Measurements from ENCODE around the gene ABHD17B. TPM values are rescaled to one million over a fixed set of nuclear protein-coding genes. Genes with fewer than 3 reads are reported as not detected.

The ABHD17B gene
- total RNA-seq, 1 experiment from 2014 or later = 11.6 TPM

- CTCF ChIA-PET = no interaction called here
- H4K20me1 ChIP-seq (ENCODE audit: low read length) = no peaks in the 10 kb centered on the region
- H3K79me2 ChIP-seq (ENCODE audit: low read length) = peaks cover 34% of the 10 kb centered on the region
- no peaks in the 10 kb centered on the region for H3K9me2 ChIP-seq (replicated peaks; ENCODE audit: low read length)
- peaks cover 33% of the 10 kb centered on the region for H3K4me1 ChIP-seq (ENCODE audit: insufficient read depth, low read length)
- H3K4me3 ChIP-seq (ENCODE audit: low read length) = peak overlapping the region; percentile 31; the same call in 1 of the 2 replicates
- no peak overlapping the region for H2AFZ ChIP-seq (ENCODE audit: low read length)
- POLR2A ChIA-PET (ENCODE audit: unreplicated experiment) = interaction anchor here (1.2 kb wide), 1 partner anchor 18 kb away, joined by 13 read pairs; the partner anchor contains the start of genes ABHD17B and C9orf85
- no peak for ATAC-seq
- H3K4me2 ChIP-seq (ENCODE audit: low read length) = peak overlapping the region; percentile 74
- H3K9ac ChIP-seq (ENCODE audit: low read length) = no peak overlapping the region
- no peak for TF ChIP-seq EZH2 (IDR thresholded peaks at IDR 0.05; ENCODE audit: low read length, unreplicated experiment)
- peaks cover 3% of the 10 kb centered on the region for H3F3A ChIP-seq (ENCODE audit: low read length, unreplicated experiment)
- H3K27me3 ChIP-seq (ENCODE audit: low read length) = no peaks in the 10 kb centered on the region
- no peaks in the 10 kb centered on the region; the same call in 1 of the 2 replicates for H3K36me3 ChIP-seq (ENCODE audit: low read depth, low read length)
- no TSS peak for BruUV-seq (replicated peaks)
- no peak for DNase-seq
- H3K9me3 ChIP-seq (ENCODE audit: low read length) = no peaks in the 10 kb centered on the region
- peak overlapping the region; percentile 84 for H3K27ac ChIP-seq (ENCODE audit: low read length)
- intact Hi-C loops (cut with micrococcal nuclease) = loop anchor here (2.0 to 5.0 kb wide), 2 partner anchors 16 to 33 kb away; no protein-coding TSS in a partner anchor
Observed at GRCh38 chr9:71928806-71929205, 17.8 kb upstream of the ABHD17B start.

GRCh38 chr9:71928376-71928775 lies 17.4 kb upstream of the ABHD17B start:
- no peak overlapping the region for H2AFZ ChIP-seq (ENCODE audit: low read length)
- H3K27me3 ChIP-seq (ENCODE audit: low read length) = no peaks in the 10 kb centered on the region
- H3K9me2 ChIP-seq (replicated peaks; ENCODE audit: low read length) = no peaks in the 10 kb centered on the region
- no peak for TF ChIP-seq EZH2 (IDR thresholded peaks at IDR 0.05; ENCODE audit: low read length, unreplicated experiment)
- TF ChIP-seq EZH2phosphoT487 (IDR thresholded peaks at IDR 0.05; ENCODE audit: borderline replicate concordance, low read length) = no peak
- TF ChIP-seq CTCF (conservative IDR thresholded peaks at IDR 0.05; ENCODE audit: low read depth, low read length) = no peak
- no peak overlapping the region for H3K4me3 ChIP-seq (ENCODE audit: low read length)
- H3K36me3 ChIP-seq (ENCODE audit: low read depth, low read length) = no peaks in the 10 kb centered on the region; the same call in 1 of the 2 replicates
- H3K79me2 ChIP-seq (ENCODE audit: low read length) = peaks cover 38% of the 10 kb centered on the region
- ChIA-PET POLR2A (ENCODE audit: unreplicated experiment) (interaction anchor here (0.6 to 1.2 kb wide), 2 partner anchors 17 to 285 kb away, joined by 3 to 13 read pairs; partner anchors contain the start of genes ABHD17B and C9orf85), CTCF (no interaction called here)
- H3K4me2 ChIP-seq (ENCODE audit: low read length) = peak overlapping the region; percentile 74
- no peaks in the 10 kb centered on the region for H3K9me3 ChIP-seq (ENCODE audit: low read length)
- DNase-seq = peak; percentile 80
- no TSS peak for BruUV-seq (replicated peaks)
- peaks cover 3% of the 10 kb centered on the region for H3F3A ChIP-seq (ENCODE audit: low read length, unreplicated experiment)
- H3K27ac ChIP-seq (ENCODE audit: low read length) = peak overlapping the region; percentile 84
- H3K4me1 ChIP-seq (ENCODE audit: insufficient read depth, low read length) = peaks cover 33% of the 10 kb centered on the region
- H3K9ac ChIP-seq (ENCODE audit: low read length) = no peak overlapping the region
- ATAC-seq = peak; percentile 96
- no peaks in the 10 kb centered on the region for H4K20me1 ChIP-seq (ENCODE audit: low read length)
- intact Hi-C loops (cut with micrococcal nuclease) = loop anchor here (2.0 to 5.0 kb wide), 2 partner anchors 16 to 34 kb away; no protein-coding TSS in a partner anchor

- no TSS peak for BruUV-seq (replicated peaks)
Observed at GRCh38 chr9:71925834-71926233, 14.8 kb upstream of the ABHD17B start.

More at GRCh38 chr9:71925834-71926233, 14.8 kb upstream of the ABHD17B start:
- ChIA-PET POLR2A (ENCODE audit: unreplicated experiment) (interaction anchor here (0.6 to 0.9 kb wide), 3 partner anchors 15 to 982 kb away, joined by 4 to 23 read pairs (median 8); partner anchors contain the start of genes C9orf85 and CEMIP2), CTCF (no interaction called here)
- Histone ChIP-seq H3F3A (ENCODE audit: low read length, unreplicated experiment) (peaks cover 3% of the 10 kb centered on the region), H2AFZ (ENCODE audit: low read length) (no peak overlapping the region), H3K9ac (ENCODE audit: low read length) (no peak overlapping the region), H3K4me2 (ENCODE audit: low read length) (no peak overlapping the region), H3K4me1 (ENCODE audit: insufficient read depth, low read length) (peaks cover 41% of the 10 kb centered on the region), H3K79me2 (ENCODE audit: low read length) (peaks cover 41% of the 10 kb centered on the region), H3K27me3 (ENCODE audit: low read length) (no peaks in the 10 kb centered on the region), H3K4me3 (ENCODE audit: low read length) (no peak overlapping the region), H3K9me2 (replicated peaks; ENCODE audit: low read length) (no peaks in the 10 kb centered on the region), H3K27ac (ENCODE audit: low read length) (no peak overlapping the region), H4K20me1 (ENCODE audit: low read length) (no peaks in the 10 kb centered on the region), H3K36me3 (ENCODE audit: low read depth, low read length) (no peaks in the 10 kb centered on the region; the same call in 1 of the 2 replicates), H3K9me3 (ENCODE audit: low read length) (no peaks in the 10 kb centered on the region)
- no peak for TF ChIP-seq EZH2phosphoT487 (IDR thresholded peaks at IDR 0.05; ENCODE audit: borderline replicate concordance, low read length)
- TF ChIP-seq EZH2 (IDR thresholded peaks at IDR 0.05; ENCODE audit: low read length, unreplicated experiment) = no peak
- TF ChIP-seq CTCF (conservative IDR thresholded peaks at IDR 0.05; ENCODE audit: low read depth, low read length) = no peak
- intact Hi-C loops (cut with micrococcal nuclease) = loop anchor here (5.0 kb wide), 1 partner anchor 36 kb away; no protein-coding TSS in a partner anchor
- no peak for DNase-seq
- ATAC-seq = no peak
